ENCODE data around the gene RNF112. TPM values are rescaled to one million over a fixed set of nuclear protein-coding genes. Genes with fewer than 3 reads are reported as not detected.

Gene RNF112
- total RNA-seq, 1 experiment from 2014 or later = 0.10 TPM

DNA sequence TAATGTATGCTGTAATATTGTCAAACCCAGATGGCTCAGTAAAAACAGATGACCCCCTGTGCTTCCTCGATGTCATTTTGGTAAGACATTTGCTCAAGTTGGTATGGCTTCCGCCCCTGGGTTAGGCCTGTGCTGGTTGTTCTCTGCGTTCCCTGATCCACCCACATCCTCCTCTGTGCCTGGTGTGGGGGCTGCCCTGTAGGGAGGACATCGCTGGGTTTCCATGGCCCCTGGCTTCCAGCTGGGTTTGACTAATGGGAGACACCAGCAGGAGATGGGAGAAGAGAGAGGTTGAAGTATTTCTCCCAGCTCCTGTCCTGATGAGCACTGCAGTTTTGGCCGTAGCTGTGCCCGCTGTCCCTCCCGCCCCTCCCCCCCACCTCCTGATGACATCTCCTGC, 19.6 kb upstream of the RNF112 start:
- no peak for ATAC-seq
- TF ChIP-seq CTCF (IDR thresholded peaks at IDR 0.05) = no peak
- TF ChIP-seq, protein P1, sequence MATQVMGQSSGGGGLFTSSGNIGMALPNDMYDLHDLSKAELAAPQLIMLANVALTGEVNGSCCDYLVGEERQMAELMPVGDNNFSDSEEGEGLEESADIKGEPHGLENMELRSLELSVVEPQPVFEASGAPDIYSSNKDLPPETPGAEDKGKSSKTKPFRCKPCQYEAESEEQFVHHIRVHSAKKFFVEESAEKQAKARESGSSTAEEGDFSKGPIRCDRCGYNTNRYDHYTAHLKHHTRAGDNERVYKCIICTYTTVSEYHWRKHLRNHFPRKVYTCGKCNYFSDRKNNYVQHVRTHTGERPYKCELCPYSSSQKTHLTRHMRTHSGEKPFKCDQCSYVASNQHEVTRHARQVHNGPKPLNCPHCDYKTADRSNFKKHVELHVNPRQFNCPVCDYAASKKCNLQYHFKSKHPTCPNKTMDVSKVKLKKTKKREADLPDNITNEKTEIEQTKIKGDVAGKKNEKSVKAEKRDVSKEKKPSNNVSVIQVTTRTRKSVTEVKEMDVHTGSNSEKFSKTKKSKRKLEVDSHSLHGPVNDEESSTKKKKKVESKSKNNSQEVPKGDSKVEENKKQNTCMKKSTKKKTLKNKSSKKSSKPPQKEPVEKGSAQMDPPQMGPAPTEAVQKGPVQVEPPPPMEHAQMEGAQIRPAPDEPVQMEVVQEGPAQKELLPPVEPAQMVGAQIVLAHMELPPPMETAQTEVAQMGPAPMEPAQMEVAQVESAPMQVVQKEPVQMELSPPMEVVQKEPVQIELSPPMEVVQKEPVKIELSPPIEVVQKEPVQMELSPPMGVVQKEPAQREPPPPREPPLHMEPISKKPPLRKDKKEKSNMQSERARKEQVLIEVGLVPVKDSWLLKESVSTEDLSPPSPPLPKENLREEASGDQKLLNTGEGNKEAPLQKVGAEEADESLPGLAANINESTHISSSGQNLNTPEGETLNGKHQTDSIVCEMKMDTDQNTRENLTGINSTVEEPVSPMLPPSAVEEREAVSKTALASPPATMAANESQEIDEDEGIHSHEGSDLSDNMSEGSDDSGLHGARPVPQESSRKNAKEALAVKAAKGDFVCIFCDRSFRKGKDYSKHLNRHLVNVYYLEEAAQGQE (IDR thresholded peaks at IDR 0.05; ENCODE audit: insufficient read depth in 1 of 2, low read depth in 2 of 2, low read length in 1 of 2) = no peak
- TF ChIP-seq TCF7L2 (IDR thresholded peaks at IDR 0.05; ENCODE audit: low read depth, low read length) = no peak
- no peak for TF ChIP-seq SIN3A (IDR thresholded peaks at IDR 0.05; ENCODE audit: borderline replicate concordance, insufficient read depth, low read depth, low read length)
- no peak for TF ChIP-seq POLR2AphosphoS5 (IDR thresholded peaks at IDR 0.05; ENCODE audit: low read depth, low read length)
- no peak overlapping the region for H3K27ac ChIP-seq (ENCODE audit: low read length)
- in situ Hi-C loops (cut with HindIII; ENCODE audit: low pct_unique_long_range_greater_than_20kb, low sequenced_read_pairs) = no loop called here
- intact Hi-C loops (cut with micrococcal nuclease; ENCODE audit: unreplicated experiment) = no loop called here
- no peak for DNase-seq (ENCODE audit: low read depth, low spot score)
- H3K4me1 ChIP-seq (ENCODE audit: control insufficient read depth, insufficient read depth, low read length) = peaks cover 8% of the 10 kb centered on the region
- ChIA-PET POLR2A (no interaction called here), CTCF (no interaction called here)
- H3K36me3 ChIP-seq (ENCODE audit: control insufficient read depth, insufficient read depth, low read length) = no peaks in the 10 kb centered on the region
- no peaks in the 10 kb centered on the region for H3K27me3 ChIP-seq (ENCODE audit: control insufficient read depth, insufficient read depth, low read length)
- no peak overlapping the region for H3K4me3 ChIP-seq (ENCODE audit: low read depth in 2 of 2, low read length in 2 of 2)
- no TSS peak for BruUV-seq (replicated peaks)
- no peaks in the 10 kb centered on the region for H3K9me3 ChIP-seq (ENCODE audit: control insufficient read depth, insufficient read depth, low read depth, low read length)

DNA sequence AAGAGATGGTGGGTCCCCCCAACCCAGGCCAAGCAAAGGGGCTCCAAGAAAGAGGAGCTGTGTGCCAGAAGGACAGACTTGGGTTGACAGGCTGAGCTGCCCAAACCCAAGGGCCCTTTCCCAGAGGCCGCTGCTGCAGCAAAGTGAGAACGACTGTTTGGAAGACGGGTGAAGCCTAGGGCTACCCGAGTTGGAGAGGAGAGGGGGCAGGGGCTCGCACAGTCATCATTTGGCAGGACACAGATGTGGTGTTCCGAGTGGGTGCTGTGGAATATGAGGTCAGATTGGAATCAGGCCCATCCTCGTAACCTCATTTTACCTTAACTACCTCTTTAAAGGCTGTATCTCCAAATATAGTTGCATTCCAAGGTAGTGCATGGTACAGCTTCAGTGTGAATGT, 18.7 kb upstream of the RNF112 start:
- H3K36me3 ChIP-seq (ENCODE audit: control insufficient read depth, insufficient read depth, low read length) = no peaks in the 10 kb centered on the region
- no peak overlapping the region for H3K4me3 ChIP-seq (ENCODE audit: low read depth in 2 of 2, low read length in 2 of 2)
- in situ Hi-C loops (cut with HindIII; ENCODE audit: low pct_unique_long_range_greater_than_20kb, low sequenced_read_pairs) (no loop called here), intact Hi-C loops (cut with micrococcal nuclease; ENCODE audit: unreplicated experiment) (no loop called here)
- no TSS peak for BruUV-seq (replicated peaks)
- DNase-seq (ENCODE audit: low read depth, low spot score) = no peak
- H3K27me3 ChIP-seq (ENCODE audit: control insufficient read depth, insufficient read depth, low read length) = no peaks in the 10 kb centered on the region
- H3K4me1 ChIP-seq (ENCODE audit: control insufficient read depth, insufficient read depth, low read length) = peaks cover 7% of the 10 kb centered on the region
- H3K9me3 ChIP-seq (ENCODE audit: control insufficient read depth, insufficient read depth, low read depth, low read length) = no peaks in the 10 kb centered on the region
- H3K27ac ChIP-seq (ENCODE audit: low read length) = no peak overlapping the region
- TF ChIP-seq SIN3A (IDR thresholded peaks at IDR 0.05; ENCODE audit: borderline replicate concordance, insufficient read depth, low read depth, low read length) = no peak
- TF ChIP-seq, protein P1 (IDR thresholded peaks at IDR 0.05; ENCODE audit: insufficient read depth in 1 of 2, low read depth in 2 of 2, low read length in 1 of 2) = no peak
- TF ChIP-seq CTCF (IDR thresholded peaks at IDR 0.05) = no peak
- TF ChIP-seq TCF7L2 (IDR thresholded peaks at IDR 0.05; ENCODE audit: low read depth, low read length) = no peak
- TF ChIP-seq POLR2AphosphoS5 (IDR thresholded peaks at IDR 0.05; ENCODE audit: low read depth, low read length) = no peak
- CTCF ChIA-PET = no interaction called here
- no peak for ATAC-seq
- POLR2A ChIA-PET = no interaction called here
